SIG-M5 treated with dmso at 0.1 percent for 504 hours (cell line): Measurements from ENCODE around the gene DNAJC4.

ENCODE experiments used
- DNase-seq: peaks from one replicate; lab custom pipeline; 2025; ENCODE audit not compliant: unreplicated experiment; lab: John Stamatoyannopoulos, UW

The DNAJC4 gene

DNA sequence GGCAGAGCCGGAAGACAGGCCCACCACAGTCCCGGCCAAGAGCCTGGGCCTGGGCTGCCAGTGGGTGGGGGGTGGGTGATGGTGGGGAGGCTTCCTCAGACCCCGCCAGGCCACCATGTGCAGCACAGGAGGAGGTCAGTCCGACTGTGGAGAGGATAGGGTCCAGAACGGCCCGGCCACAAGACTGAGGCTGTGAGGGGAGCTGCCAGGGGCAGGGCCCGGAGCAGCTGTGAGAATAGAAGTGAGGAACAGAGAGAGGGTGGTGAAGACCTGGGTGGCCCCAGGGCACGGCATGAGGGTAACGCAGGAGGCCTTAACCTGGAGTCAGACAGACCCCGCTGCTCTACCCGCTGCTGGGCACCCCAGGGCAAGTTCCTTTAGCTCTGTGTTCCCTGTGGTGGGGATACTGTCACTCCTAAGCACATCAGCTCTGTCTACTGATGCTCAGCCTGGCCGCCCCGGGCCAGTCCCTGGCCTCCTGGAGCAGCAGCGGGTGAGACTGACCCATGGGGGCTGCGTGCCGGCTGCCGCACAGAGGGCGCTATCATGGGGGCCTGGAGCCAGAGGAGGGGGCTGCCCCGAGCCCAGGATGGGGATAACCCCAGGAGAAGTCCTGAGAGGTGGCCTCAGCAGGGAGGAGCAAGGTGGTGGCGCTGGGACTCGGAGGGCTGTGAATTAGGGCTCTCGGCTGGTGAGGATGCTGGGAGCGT, 22.1 kb upstream of the DNAJC4 start:
- no peak for DNase-seq

DNA sequence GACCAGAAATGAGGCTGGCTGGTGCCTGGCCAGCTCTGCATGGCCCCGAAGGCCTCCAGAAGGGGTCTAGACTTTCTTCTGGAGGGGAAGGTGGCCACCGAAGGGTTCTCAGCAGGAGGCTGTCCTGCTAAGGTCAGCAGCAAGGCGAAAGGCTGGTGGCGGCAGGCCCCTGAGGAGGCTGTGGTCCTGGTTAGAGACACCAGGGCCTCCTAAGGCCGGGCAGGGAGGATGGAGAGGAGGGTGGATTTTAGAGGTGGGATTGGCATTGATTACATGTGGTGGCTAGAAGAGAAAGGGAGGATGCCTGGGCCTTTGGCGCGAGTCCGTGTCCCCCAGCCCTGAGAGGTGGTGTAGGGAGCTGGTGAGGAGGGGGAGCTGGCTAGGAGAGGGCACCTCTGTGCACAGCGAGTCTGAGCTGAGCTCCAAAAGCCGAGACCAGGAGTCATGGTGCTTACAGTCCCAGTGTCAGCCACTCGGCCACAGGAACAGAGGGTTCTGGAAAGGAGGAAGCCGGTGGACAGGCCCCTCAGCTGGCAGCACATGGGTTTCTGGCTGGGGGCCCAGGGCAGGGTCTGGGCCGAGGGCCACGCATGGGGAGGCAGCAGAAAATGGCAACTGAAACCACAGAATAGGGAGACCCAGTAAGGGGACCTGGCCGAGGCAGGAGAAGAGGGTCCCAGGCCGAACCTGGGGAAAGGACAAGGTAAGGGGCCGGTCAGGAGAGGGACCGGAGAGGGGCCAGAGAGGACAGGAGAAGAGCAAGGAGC, 21.4 kb upstream of the DNAJC4 start:
- DNase-seq: no peak

DNA sequence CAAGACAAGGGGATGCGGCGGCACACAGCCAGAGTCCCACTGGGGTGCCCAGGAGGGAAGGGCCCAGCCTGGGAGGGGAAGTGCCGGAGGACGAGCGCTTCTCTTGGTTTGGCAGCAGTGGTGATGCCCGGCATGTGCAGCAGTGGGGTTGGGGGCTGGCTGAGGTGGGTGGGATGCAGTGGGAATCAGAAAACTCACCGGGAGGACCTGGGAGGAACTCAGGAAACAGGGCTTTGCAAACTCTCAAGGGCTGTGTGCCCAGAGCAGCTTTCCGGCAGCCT, 20.8 kb upstream of the DNAJC4 start:
- no peak for DNase-seq

DNA sequence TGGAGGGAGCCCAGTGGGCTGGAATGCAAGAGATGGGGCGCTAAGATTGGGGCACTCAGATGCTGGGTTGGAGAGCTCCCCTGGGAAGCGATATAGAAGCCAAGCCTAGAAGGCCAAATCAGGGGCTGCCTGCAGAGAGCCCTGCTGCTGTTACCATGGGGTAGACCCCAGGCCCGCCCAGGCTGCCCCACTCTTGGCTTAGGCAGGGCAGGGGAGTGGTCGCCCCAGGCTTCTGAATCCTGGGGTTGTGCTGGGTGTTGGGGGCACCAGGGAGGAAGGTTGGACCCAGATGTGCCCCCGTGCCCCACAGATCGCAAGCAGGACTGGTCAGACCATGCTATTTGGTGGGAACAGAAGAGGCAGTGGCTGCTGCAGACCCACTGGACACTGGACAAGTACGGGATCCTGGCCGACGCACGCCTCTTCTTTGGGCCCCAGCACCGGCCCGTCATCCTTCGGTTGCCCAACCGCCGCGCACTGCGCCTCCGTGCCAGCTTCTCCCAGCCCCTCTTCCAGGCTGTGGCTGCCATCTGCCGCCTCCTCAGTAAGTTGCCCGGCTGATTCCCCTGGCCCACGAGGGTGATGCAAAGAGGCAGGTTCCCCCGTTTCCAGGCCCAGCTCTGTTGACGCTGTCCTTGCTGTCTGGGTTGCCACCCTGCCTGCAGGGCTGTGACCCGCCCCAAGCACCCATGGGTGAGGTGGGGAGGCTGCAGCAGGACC, 19.9 kb upstream of the DNAJC4 start:
- no peak for DNase-seq

DNA sequence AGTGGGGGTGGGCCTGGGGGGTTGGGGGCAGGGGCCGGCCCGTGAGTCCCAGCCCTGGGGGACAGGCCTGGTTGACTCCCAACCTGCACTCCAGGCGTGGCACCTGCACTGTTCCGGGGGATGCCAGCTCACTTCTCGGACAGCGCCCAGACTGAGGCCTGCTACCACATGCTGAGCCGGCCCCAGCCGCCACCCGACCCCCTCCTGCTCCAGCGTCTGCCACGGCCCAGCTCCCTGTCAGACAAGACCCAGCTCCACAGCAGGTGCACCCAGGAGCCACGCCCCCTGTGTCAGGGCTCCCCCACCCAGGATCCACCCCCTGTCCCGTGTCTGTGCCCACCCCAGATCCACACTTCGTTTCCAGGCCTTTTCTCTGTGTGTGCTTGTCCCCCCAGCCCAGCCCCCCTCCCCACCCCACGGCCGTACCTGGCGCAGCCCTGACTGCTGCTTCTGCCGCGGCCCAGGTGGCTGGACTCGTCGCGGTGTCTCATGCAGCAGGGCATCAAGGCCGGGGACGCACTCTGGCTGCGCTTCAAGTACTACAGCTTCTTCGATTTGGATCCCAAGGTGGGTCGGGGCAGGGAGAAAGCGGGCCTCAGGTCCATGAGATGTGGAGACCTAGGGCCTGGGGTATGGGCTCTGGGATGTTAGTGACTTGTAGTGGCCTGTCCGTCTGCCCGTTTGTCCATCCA, 19.0 kb upstream of the DNAJC4 start:
- DNase-seq: no peak

DNA sequence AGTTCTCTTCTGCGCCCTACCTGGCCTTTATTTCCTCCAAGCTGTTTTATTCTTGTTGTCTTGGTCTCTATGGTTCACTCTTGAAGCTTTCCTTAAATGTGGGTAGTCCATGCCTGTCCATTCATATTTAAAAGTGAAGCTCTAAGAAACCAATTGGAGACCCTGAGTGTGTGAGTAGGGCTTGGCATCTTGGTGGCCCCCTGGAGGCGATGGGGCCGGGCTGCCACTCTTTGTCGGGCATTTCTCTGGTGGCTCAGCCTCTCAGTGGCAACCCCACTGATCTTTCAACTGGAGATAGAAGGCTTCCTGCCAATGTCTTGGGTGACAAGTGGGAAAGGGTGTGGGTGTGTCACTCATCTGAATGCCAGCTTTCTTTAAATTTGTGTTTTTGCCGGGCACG, 13.5 kb upstream of the DNAJC4 start:
- DNase-seq: no peak

DNA sequence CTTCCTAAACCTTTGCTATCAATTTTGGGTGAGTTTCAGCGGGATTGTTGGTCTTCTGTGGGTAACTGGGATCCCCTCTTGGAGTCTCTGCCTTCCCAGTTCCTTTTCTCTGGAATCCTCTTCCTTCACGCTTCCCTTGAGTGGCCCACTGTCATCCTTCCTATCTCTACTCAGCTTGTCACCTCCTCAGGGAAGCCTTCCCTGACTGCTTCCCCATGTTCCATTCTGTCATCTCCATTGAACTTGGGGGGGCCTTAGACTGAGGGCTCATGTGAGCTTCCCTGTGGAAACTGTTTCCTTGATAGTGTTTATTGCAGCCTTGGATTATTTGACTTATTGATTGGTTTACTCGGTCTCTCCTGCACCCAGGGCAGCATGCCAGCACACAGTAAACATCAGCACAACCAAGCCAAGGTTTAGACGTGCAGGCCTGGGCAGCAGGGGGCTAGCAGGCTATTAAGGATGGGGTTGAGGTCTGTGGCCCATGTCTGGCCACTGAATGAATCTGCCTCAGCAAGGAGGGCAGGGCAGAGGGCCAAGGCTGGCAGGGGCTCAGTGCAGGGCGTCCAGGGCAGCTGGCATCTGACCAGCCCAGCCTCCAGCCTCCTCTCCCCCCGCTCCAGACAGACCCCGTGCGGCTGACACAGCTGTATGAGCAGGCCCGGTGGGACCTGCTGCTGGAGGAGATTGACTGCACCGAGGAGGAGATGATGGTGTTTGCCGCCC, 11.6 kb upstream of the DNAJC4 start:
- no peak for DNase-seq

DNA sequence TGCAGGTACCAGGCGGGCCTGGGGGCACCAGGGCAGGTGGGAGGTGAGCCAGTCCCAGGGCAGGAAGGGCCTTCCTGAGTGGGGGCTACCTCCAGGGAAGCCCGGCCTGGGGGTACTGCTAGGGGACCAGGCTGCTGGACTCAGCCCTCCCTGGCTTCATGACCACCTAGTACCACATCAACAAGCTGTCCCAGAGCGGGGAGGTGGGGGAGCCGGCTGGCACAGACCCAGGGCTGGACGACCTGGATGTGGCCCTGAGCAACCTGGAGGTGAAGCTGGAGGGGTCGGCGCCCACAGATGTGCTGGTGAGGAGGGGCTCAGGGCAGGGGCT, 11.0 kb upstream of the DNAJC4 start:
- no peak for DNase-seq

DNA sequence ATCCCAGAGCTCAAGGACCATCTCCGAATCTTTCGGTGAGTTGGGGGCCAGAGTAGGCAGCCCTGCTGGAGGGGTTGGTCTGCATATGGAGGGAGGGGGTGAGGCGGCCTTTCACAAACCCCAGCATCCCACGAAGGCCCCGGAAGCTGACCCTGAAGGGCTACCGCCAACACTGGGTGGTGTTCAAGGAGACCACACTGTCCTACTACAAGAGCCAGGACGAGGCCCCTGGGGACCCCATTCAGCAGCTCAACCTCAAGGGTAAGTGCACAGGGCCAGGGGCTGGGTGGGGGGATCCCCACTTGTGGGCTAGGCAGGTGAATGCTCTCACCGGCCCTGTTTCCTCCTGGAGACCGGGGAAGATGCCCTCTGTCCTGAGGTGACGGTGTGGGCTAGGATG, 10.6 kb upstream of the DNAJC4 start:
- no peak for DNase-seq

DNA sequence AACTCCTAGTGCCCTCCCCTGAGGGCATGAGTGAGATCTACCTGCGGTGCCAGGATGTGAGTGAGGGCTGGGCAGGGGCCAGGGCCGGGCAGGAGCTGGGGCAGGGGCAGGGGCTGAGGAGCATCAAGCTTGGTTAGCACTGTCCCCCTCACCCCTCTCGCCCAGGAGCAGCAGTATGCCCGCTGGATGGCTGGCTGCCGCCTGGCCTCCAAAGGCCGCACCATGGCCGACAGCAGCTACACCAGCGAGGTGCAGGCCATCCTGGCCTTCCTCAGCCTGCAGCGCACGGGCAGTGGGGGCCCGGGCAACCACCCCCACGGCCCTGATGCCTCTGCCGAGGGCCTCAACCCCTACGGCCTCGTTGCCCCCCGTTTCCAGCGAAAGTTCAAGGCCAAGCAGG, 10.1 kb upstream of the DNAJC4 start:
- DNase-seq: no peak

DNA sequence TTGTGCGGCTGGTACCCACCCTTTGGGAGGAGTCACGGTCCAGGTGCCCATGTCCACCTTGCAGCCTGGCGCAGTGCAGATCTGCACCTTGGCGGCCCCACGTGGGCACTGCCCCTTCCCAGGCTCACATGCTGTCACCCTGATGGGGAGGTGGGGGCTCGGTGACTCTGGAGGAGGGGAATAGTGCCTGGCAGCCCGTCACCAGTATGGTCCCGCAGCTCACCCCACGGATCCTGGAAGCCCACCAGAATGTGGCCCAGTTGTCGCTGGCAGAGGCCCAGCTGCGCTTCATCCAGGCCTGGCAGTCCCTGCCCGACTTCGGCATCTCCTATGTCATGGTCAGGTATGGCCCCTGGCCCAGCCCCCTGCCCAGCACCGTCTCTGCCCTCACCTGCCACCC, 9.6 kb upstream of the DNAJC4 start:
- DNase-seq: no peak

DNA sequence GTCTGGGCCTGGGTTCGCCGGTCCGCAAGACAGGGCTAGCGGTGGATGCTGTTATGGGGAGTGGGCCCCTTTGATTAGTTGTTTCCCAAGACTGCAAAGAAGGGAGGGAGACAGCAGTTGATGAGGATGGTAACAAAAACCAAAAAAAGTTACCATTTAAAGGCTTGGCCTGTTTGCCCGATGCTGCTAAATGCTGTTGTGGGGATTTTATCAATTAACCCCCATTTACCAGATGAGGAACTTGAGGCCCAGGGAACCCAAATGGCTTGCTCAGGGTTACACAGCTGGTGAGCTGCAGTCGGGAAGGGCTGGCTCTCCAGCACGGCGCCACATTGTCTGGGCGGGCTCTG, 7.7 kb upstream of the DNAJC4 start:
- no peak for DNase-seq

DNA sequence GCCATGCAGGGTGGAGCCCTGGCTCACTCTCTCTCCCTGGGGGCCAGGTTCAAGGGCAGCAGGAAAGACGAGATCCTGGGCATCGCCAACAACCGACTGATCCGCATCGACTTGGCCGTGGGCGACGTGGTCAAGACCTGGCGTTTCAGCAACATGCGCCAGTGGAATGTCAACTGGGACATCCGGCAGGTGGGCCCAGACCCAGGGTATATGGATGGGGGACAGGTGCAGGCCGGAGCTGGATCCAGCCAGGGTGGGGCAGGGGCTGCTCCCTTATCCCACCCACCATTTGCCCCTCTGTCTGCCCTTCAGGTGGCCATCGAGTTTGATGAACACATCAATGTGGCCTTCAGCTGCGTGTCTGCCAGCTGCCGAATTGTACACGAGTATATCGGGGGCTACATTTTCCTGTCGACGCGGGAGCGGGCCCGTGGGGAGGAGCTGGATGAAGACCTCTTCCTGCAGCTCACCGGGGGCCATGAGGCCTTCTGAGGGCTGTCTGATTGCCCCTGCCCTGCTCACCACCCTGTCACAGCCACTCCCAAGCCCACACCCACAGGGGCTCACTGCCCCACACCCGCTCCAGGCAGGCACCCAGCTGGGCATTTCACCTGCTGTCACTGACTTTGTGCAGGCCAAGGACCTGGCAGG, 7.2 kb upstream of the DNAJC4 start:
- DNase-seq: no peak

DNA sequence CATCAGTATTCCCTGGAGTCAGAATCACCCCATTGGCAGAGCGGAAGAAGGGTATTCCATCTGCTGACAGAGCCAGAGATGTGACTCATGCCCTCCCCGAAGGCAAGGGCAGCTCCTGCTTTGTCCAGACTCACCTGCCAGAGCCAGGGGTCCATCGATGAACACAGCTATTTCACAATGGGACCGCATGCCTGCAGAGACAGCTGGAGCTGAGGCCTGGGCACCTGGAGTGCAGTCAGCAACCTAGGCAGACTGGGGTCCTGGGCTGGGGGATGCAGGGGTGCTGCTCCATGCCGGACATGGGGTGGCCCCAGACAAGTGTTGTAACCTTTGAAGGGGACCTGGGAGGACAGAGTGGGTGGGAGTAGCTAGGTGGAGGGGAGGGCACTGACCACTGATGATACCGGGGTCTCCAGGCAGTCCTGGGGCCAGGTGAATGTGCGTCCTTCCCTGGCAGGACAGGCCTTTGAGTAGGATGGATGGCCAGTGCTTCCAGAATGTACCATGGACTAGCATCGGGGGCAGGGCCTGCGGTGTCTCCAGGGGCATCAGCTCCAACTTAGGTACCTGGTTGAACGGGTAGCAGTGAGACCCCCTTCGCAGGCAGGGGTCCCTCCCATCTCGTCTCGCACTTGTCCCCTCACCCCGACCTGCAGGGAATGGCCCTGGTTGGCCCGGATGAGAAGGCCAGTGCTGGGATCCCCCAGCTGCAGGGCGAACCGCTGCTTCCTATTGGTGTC, 6.0 kb upstream of the DNAJC4 start:
- no peak for DNase-seq

DNA sequence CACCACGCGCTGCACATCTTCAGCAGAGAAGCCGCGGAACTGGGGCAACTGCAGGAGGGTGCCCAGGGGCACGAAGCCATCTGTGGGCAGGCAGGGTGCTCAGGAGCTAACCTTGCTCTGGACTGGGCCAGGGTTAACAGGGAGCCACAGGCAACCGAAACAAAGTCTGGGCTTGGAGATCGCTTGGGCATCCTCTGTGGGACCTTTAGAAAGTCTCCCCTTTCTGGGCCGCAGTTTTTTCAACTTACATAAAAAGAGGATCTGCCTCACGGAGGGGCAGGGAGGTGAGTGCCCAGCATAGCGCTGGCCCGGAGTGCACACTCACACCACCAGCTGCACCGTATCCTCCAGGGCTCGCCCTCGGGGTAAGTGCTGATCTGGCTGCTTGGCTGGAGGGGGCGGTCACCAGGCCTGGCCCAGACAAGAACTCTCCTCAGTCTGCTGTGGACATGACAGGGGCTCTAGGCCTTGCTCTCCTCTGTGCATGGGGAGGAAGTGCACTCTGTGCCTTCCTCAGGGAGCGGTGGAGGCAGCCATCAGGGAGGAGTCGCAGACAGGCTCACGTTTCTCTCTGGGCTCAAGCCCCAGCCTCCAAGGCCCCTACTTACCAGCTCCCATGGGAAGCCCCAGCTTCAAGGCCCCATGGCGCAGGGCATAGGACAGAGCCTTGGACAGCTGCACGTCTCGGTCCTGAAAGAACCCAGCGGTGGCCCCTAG, 5.3 kb upstream of the DNAJC4 start:
- DNase-seq: no peak

DNA sequence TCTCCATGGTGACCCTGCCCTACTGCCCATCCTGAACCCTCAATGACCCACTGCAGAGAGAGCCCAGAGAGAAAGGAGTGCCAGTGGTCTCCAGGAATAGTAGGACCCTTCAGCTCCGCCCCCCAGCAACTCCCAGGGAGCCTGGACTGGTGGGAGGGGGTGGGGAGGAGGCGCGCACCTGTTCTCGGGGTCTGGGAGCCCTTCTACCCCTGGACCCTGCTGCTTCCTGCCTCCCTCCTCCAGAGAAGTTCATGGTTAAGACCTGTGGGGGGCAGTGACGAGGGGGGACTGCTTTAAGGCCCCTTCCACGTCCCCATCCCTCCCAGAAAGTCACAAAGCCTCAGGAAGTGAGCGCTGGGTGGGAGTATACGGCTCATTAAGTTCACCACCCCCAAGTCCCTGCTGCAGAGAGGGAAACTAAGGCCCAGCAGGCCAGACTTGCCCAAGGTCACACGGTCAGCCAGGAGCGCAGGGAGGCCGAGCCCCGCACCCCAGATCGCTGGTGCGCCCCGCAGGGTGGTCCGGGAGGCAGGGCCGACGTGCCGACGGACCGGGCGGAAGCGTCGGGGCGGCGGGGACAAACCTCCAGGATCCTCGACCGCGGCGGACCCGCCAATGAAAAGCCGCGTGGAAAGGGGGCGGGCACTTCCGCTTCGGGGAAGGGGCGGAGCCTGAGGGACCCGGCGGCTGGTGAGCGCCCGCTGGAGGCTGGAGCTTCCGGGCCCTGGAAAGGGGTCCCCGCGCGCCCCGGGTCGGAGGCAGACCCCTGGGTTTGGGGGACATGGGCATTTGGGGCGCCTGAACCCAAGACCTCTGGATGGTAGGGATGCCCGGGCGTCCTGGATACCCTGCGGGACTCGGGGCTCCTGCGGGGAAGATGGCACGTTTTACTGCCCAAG, 4.5 kb upstream of the DNAJC4 start, which contains the start of the genes NUDT22 and TRPT1:
TSS of gene NUDT22 (plus strand) at position 667 of the 899 bp plus-strand sequence. CDS start 379 bp downstream, outside the sequence.
TSS of gene TRPT1 (minus strand) at position 579 of the 899 bp plus-strand sequence. CDS start at position 253, 326 bp downstream.
- peak; percentile 78 for DNase-seq

DNA sequence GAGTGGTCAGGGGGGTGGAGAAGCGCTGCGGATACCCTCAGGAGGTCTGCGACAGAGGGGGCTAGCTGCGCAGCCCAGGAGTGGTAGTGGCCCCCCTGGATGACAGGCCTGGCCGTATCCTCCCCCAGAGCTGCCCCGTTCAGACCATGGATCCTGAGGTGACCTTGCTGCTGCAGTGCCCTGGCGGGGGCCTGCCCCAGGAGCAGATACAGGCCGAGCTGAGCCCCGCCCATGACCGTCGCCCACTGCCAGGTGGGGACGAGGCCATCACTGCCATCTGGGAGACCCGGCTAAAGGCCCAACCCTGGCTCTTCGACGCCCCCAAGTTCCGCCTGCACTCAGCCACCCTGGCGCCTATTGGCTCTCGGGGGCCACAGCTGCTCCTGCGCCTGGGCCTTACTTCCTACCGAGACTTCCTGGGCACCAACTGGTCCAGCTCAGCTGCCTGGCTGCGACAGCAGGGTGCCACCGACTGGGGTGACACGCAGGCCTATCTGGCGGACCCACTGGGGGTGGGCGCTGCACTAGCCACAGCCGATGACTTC, 3.8 kb upstream of the DNAJC4 start:
- DNase-seq: peak; percentile 71

DNA sequence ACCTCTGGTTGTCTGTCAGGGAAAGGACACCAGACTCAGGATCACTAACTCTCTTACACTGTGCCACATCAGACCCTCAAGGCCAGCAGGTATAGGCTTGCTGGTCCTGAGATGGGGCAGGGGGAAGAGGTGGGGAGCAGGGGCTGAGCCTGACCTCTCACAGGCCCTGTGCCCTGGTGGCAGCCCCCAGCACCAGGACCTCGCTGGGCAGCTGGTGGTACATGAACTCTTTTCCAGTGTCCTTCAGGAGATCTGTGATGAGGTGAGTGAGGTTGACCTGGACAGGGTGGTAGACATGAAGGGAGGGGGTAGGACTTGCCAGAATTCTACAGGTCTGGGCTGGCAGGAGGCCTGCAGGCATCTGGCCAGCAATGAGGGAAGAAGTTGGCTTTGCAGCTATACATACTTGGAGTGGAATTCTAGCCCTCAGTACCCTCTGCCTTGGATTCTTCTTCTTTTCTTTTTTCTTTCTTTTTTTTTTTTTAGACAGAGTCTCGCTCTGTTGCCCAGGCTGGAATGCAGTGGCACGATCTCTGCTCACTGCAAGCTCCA, 2.9 kb upstream of the DNAJC4 start:
- DNase-seq: no peak
